ENCODE data around the gene TAF6.
A peak's percentile ranks its signal among the peaks of the same experiment; 100 is the strongest.

TAF6 gene

GRCh38 chr7:100122568-100122967 is 3.4 kb upstream of the TAF6 start:
- Mint-ChIP-seq H3K4me3 (no peak overlapping the region), H3K27ac (peak overlapping the region in 1 of 2 donors; percentile 35), H3K9me3 (no peaks in the 10 kb centered on the region), H3K4me1 (ENCODE audit: low read depth in 2 of 2) (peaks cover 33 to 34% of the 10 kb centered on the region in 2 donors), H3K36me3 (ENCODE audit: insufficient read depth) (peaks cover 47% of the 10 kb centered on the region), H3K27me3 (no peaks in the 10 kb centered on the region)
- ATAC-seq (replicated peaks): no peak
- no peak for DNase-seq

- Mint-ChIP-seq H3K4me1 (ENCODE audit: low read depth in 2 of 2) (peaks cover 33 to 34% of the 10 kb centered on the region in 2 donors), H3K36me3 (ENCODE audit: insufficient read depth) (peaks cover 45% of the 10 kb centered on the region), H3K27ac (peak overlapping the region in 1 of 2 donors; percentile 35), H3K4me3 (no peak overlapping the region), H3K9me3 (no peaks in the 10 kb centered on the region), H3K27me3 (no peaks in the 10 kb centered on the region)
- ATAC-seq (replicated peaks): no peak
- DNase-seq: no peak
Measured at GRCh38 chr7:100122067-100122466, 2.9 kb upstream of the TAF6 start.

- peak overlapping the region; percentile 98 to 99 for H3K4me3 Mint-ChIP-seq
- H3K27ac Mint-ChIP-seq: peak overlapping the region; percentile 99
- no peaks in the 10 kb centered on the region for H3K9me3 Mint-ChIP-seq
- H3K4me1 Mint-ChIP-seq (ENCODE audit: low read depth in 2 of 2): peaks cover 28 to 29% of the 10 kb centered on the region in 2 donors
- ATAC-seq (replicated peaks) (no peak), DNase-seq (no peak)
- no peaks in the 10 kb centered on the region for H3K27me3 Mint-ChIP-seq
- H3K36me3 Mint-ChIP-seq (ENCODE audit: insufficient read depth): peaks cover 31% of the 10 kb centered on the region
Measured at GRCh38 chr7:100120733-100121036, 1.5 kb upstream of the TAF6 start.

- Mint-ChIP-seq H3K4me1 (ENCODE audit: low read depth in 2 of 2) (peaks cover 26% of the 10 kb centered on the region in 2 donors), H3K36me3 (ENCODE audit: insufficient read depth) (peaks cover 30% of the 10 kb centered on the region), H3K9me3 (no peaks in the 10 kb centered on the region), H3K27me3 (no peaks in the 10 kb centered on the region), H3K27ac (peak overlapping the region; percentile 99), H3K4me3 (peak overlapping the region; percentile 98 to 99)
- DNase-seq (peak; percentile 59 to 74 (median 68)), ATAC-seq (replicated peaks) (peak; percentile 63)
Measured at GRCh38 chr7:100119970-100120732, 993 bp upstream of the TAF6 start.

- Mint-ChIP-seq H3K4me3 (peak overlapping the region; percentile 98 to 99), H3K9me3 (no peaks in the 10 kb centered on the region), H3K4me1 (ENCODE audit: low read depth in 2 of 2) (peaks cover 20 to 26% of the 10 kb centered on the region in 2 donors), H3K36me3 (ENCODE audit: insufficient read depth) (peaks cover 29% of the 10 kb centered on the region), H3K27me3 (no peaks in the 10 kb centered on the region), H3K27ac (peak overlapping the region; percentile 99)
- DNase-seq: no peak
- no peak for ATAC-seq (replicated peaks)
Measured at GRCh38 chr7:100118388-100119071, 628 bp downstream of the TAF6 start.

GRCh38 chr7:100115026-100115425 is 4.1 kb downstream of the TAF6 start:
- DNase-seq: no peak
- no peaks in the 10 kb centered on the region for H3K9me3 Mint-ChIP-seq
- no peak overlapping the region for H3K4me3 Mint-ChIP-seq
- H3K27me3 Mint-ChIP-seq: no peaks in the 10 kb centered on the region
- H3K36me3 Mint-ChIP-seq (ENCODE audit: insufficient read depth): peaks cover 39% of the 10 kb centered on the region
- no peak for ATAC-seq (replicated peaks)
- H3K27ac Mint-ChIP-seq: no peak overlapping the region
- H3K4me1 Mint-ChIP-seq (ENCODE audit: low read depth in 2 of 2): peaks cover 13 to 18% of the 10 kb centered on the region in 2 donors

- H3K4me3 Mint-ChIP-seq: no peak overlapping the region
- H3K9me3 Mint-ChIP-seq: no peaks in the 10 kb centered on the region
- no peak for ATAC-seq (replicated peaks)
- DNase-seq: no peak
- H3K27me3 Mint-ChIP-seq: no peaks in the 10 kb centered on the region
- H3K36me3 Mint-ChIP-seq (ENCODE audit: insufficient read depth): peaks cover 38% of the 10 kb centered on the region
- peaks cover 0 to 1% of the 10 kb centered on the region in 2 donors for H3K4me1 Mint-ChIP-seq (ENCODE audit: low read depth in 2 of 2)
- H3K27ac Mint-ChIP-seq: peak overlapping the region in 1 of 2 donors; percentile 67
Measured at GRCh38 chr7:100111914-100112313, 7.2 kb downstream of the TAF6 start.

GRCh38 chr7:100111156-100111555 is 8.0 kb downstream of the TAF6 start:
- H3K4me1 Mint-ChIP-seq (ENCODE audit: low read depth in 2 of 2): peaks cover 0 to 1% of the 10 kb centered on the region in 2 donors
- ATAC-seq (replicated peaks): no peak
- H3K27ac Mint-ChIP-seq: peak overlapping the region in 1 of 2 donors; percentile 67
- peaks cover 38% of the 10 kb centered on the region for H3K36me3 Mint-ChIP-seq (ENCODE audit: insufficient read depth)
- H3K4me3 Mint-ChIP-seq: no peak overlapping the region
- no peaks in the 10 kb centered on the region for H3K9me3 Mint-ChIP-seq
- no peaks in the 10 kb centered on the region for H3K27me3 Mint-ChIP-seq
- no peak for DNase-seq

GRCh38 chr7:100109521-100110163 is 9.5 kb downstream of the TAF6 start:
- H3K27ac Mint-ChIP-seq: no peak overlapping the region
- H3K27me3 Mint-ChIP-seq: no peaks in the 10 kb centered on the region
- H3K36me3 Mint-ChIP-seq (ENCODE audit: insufficient read depth): peaks cover 38% of the 10 kb centered on the region

GRCh38 chr7:100107890-100108289 is 11.3 kb downstream of the TAF6 start:
- no peaks in the 10 kb centered on the region for H3K9me3 Mint-ChIP-seq
- DNase-seq (no peak), ATAC-seq (replicated peaks) (no peak)
- peaks cover 0 to 3% of the 10 kb centered on the region in 2 donors for H3K4me1 Mint-ChIP-seq (ENCODE audit: low read depth in 2 of 2)
- H3K27me3 Mint-ChIP-seq: no peaks in the 10 kb centered on the region
- H3K27ac Mint-ChIP-seq: peak overlapping the region in 1 of 2 donors; percentile 77
- no peak overlapping the region for H3K4me3 Mint-ChIP-seq
- peaks cover 44% of the 10 kb centered on the region for H3K36me3 Mint-ChIP-seq (ENCODE audit: insufficient read depth)

More at GRCh38 chr7:100109521-100110163, 9.5 kb downstream of the TAF6 start:
- Mint-ChIP-seq H3K9me3 (no peaks in the 10 kb centered on the region), H3K4me3 (no peak overlapping the region), H3K4me1 (ENCODE audit: low read depth in 2 of 2) (peaks cover 0 to 1% of the 10 kb centered on the region in 2 donors)
- ATAC-seq (replicated peaks) (no peak), DNase-seq (no peak)

- Mint-ChIP-seq H3K4me1 (ENCODE audit: low read depth in 2 of 2) (peaks cover 5 to 8% of the 10 kb centered on the region in 2 donors), H3K9me3 (no peaks in the 10 kb centered on the region), H3K27me3 (no peaks in the 10 kb centered on the region), H3K27ac (peak overlapping the region in 1 of 2 donors; percentile 77), H3K36me3 (ENCODE audit: insufficient read depth) (peaks cover 40% of the 10 kb centered on the region), H3K4me3 (no peak overlapping the region)
- ATAC-seq (replicated peaks): no peak
- no peak for DNase-seq
Measured at GRCh38 chr7:100107125-100107737, 11.9 kb downstream of the TAF6 start.

GRCh38 chr7:100106633-100107032 is 12.5 kb downstream of the TAF6 start:
- Mint-ChIP-seq H3K4me1 (ENCODE audit: low read depth in 2 of 2) (peaks cover 5 to 8% of the 10 kb centered on the region in 2 donors), H3K9me3 (no peaks in the 10 kb centered on the region), H3K27me3 (no peaks in the 10 kb centered on the region), H3K36me3 (ENCODE audit: insufficient read depth) (peaks cover 42% of the 10 kb centered on the region), H3K4me3 (no peak overlapping the region), H3K27ac (no peak overlapping the region)
- no peak for ATAC-seq (replicated peaks)
- no peak for DNase-seq

- H3K4me3 Mint-ChIP-seq: no peak overlapping the region
- peak overlapping the region in 1 of 2 donors; percentile 28 for H3K27ac Mint-ChIP-seq
- H3K36me3 Mint-ChIP-seq (ENCODE audit: insufficient read depth): peaks cover 44% of the 10 kb centered on the region
Measured at GRCh38 chr7:100105534-100105933, 13.6 kb downstream of the TAF6 start.

More at GRCh38 chr7:100105534-100105933, 13.6 kb downstream of the TAF6 start:
- ATAC-seq (replicated peaks) (no peak), DNase-seq (no peak)
- Mint-ChIP-seq H3K4me1 (ENCODE audit: low read depth in 2 of 2) (peaks cover 5 to 9% of the 10 kb centered on the region in 2 donors), H3K27me3 (no peaks in the 10 kb centered on the region), H3K9me3 (no peaks in the 10 kb centered on the region)
